HG02759 (cell line): ENCODE results near the gene OR2A42.
"Not testable (repeated sequence)": the region's sequence is repeated elsewhere in the genome, so short reads cannot be mapped to it uniquely, and the experiment has no call there.

Source experiments
- ATAC-seq: cut with Tn5 transposase; IDR thresholded peaks from one replicate; pipeline ENCODE4 v1.9.1; 2021; ENCODE audit warnings: mild to moderate bottlenecking, moderate library complexity; ENCODE audit not compliant: unreplicated experiment

The OR2A42 gene

GRCh38 chr7:144226866-144227265, 12.5 kb downstream of the OR2A42 start:
- ATAC-seq, result not testable (repeated sequence)

GRCh38 chr7:144223675-144224074, 15.7 kb downstream of the OR2A42 start:
- not testable (repeated sequence) for ATAC-seq

DNA sequence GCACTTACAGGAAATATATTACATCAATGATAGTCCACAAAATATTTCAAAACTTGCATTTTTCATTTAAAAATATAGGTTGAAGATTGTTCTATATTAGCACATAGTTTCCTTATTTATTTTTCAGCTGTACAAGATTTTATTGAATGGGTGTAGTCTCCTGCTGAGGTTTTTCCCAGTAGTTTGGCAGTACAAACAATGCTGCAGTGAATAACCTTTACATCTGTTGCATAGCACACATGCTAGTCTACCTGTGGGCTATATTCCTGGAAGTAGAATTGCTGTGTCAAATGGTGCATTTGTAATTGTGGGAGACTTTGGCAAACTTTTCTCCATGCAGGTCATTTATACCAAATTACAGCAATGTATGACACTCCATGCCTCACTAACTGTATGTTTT, 18.9 kb downstream of the OR2A42 start:
- not testable (repeated sequence) for ATAC-seq

GRCh38 chr7:144219149-144219548, 20.3 kb downstream of the OR2A42 start:
- ATAC-seq, result not testable (repeated sequence)

GRCh38 chr7:144218581-144218980, 20.8 kb downstream of the OR2A42 start:
- not testable (repeated sequence) for ATAC-seq

DNA sequence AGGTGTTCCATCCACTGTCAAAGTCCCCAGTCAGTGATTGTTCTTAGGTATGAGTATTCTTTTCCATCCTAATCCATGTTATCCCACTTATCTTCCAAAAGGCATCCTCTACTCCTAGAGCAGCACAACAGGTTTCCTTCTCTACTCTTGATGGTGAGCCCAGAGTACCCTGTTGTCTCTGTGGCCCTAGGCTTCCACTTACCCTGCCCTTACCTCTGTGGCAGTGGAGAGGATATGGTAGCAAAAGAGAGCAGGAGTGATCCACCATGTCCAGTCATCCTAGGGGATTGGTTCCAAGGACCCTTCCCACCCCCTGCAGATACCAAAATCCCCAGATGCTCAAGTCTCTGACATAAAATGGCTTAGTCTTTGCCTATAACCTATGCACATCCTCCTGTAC, 22.2 kb downstream of the OR2A42 start:
- ATAC-seq, result not testable (repeated sequence)

GRCh38 chr7:144205306-144205705, 34.1 kb downstream of the OR2A42 start:
- not testable (repeated sequence) for ATAC-seq

DNA sequence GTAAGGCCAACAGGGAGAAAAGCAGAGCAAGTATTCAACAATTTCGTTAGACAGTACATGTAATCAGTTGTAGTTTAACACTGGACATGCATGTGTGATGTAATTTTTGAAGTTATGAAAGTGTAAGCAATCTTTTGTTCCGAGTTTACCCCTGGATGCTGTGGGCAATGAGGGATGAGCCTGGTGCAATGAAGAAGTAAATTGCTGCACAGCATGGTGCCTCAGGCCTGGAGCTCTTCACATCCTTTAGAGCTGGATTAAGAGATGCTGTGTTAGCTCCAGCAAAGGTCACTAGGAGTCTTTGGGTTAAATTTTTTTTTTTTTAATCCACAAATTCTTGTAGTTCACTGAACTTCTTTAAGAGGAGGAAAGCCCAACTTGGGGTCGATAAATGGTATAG, 36.3 kb downstream of the OR2A42 start:
- ATAC-seq, result not testable (repeated sequence)

DNA sequence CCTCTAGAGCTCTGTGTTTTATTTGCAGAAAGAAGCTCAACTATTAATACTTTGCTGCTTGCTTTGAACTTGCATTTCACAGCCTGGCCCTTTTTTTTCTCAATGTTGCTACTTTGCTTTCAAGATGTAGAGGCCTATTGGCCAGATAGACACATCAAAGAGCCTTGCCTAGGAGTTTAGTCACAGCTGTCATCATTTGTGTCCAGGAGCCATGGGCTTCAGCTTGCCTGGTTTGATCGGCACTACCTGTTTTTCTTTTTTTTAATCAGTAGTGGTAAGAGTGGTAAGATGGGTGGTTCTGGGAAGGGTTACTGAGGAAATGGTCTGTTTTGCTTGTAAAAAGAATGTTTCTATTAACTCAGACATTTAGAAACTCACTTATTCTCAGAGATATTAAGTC, 37.4 kb downstream of the OR2A42 start:
- peak; percentile 13 for ATAC-seq

DNA sequence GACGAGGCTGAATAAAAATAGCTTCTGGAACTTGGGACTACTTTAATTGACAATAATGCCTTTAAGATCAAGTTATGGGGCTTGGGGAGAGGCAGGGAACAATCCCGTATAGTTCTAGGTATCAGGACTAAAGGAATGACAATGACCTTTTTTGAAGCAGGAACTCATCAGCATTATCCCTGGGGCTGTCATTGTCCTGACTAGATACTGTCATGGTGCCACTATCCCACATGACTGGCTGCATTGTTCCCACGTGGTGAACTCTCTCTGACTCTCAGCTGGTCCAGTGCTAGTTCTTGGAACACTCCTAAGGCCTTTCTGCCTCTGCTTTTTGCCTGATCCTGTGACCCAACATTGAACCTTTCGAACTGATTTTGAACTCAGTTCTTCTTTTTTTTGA, 40.5 kb downstream of the OR2A42 start:
- ATAC-seq, result not testable (repeated sequence)

DNA sequence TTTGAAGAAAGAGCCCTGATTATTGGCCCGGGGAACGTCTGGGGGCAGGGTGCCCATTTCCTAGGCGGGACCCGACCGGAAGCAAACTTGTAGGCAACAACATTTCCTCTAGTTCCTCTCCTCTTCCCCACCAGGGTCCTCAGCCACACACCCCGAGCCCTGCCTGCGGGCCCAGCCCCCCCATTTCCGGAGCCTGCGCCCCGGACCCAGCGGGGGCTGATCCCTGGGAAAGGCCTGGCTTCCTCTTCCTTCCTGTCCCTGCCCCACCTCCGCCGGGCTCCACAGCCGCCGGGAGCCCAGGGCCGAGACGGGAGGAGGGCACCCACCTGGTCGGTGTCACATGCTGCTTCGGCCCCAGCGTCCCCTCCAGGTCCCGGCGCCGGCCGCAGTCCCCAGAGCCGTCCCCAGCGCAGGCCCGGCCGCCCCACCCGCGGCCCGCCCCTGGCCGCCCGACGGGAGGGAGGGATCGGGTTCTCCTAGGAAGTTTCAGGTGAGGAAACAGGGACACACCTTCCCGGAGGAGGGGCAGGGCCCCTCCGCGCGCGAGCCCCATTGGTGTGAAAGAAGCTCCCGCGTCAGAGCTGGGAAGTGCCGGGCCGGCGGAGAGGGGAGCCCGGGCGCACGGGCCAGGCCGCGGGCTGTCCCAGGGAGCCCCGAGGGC, 44.1 kb downstream of the OR2A42 start, which contains the start of gene ARHGEF35:
Gene ARHGEF35 (minus strand): TSS at position 622 of the 661 bp plus-strand sequence. CDS start 7,450 bp downstream, outside the sequence.
- peak; percentile 74 for ATAC-seq

GRCh38 chr7:144194453-144194852, 45.0 kb downstream of the OR2A42 start:
- not testable (repeated sequence) for ATAC-seq

- not testable (repeated sequence) for ATAC-seq
These were observed 45.6 kb downstream of the OR2A42 start for GRCh38 chr7:144193782-144194181.

GRCh38 chr7:144188578-144189171, 50.7 kb downstream of the OR2A42 start:
- ATAC-seq, result not testable (repeated sequence)

DNA sequence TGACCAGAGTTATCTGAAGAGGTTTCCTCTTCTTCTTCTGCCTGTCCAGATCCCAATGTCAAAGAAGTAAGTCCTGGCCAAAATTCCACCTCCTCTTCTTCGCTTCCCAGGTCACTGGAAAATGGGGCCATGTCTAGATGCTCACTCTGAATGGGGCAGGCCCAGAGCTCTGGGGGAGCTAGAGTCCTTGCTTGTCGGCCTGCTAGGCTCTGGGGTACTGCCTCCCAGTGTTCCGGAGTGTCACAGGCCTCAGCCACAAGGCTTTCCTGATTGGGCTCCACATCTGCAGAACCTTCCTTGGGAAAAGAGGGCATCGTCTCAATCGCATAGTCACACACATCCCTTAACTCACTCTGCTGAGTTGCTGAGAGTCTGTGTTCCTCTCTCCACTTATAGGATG, 51.6 kb downstream of the OR2A42 start:
- not testable (repeated sequence) for ATAC-seq

DNA sequence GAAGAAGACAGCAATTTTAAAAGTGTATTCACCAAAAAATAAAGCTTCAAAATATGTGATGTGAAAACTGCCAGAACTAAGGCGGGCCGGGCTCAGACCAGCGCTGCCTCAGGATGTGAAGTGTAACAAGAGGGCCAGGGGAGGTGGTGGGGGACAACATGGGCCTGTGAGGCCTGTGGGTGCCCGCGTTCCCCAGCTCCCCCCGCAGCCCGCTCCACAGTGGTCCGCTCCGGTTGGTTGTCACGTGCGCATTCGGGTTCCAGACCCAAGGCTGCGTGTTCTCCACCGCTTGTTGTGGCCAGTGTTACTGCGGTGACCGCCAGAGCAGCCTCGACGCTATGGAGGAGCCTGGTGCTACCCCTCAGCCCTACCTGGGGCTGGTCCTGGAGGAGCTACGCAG, 56.2 kb downstream of the OR2A42 start, which contains the start of gene CTAGE4:
Gene CTAGE4 (plus strand): TSS at position 301 of the 400 bp plus-strand sequence. CDS start 38 bp downstream, at position 339.
- ATAC-seq, result not testable (repeated sequence)

- ATAC-seq, result peak; percentile 26
These were observed 60.3 kb downstream of the OR2A42 start for GRCh38 chr7:144179165-144179479.

GRCh38 chr7:144178380-144179164, 60.8 kb downstream of the OR2A42 start:
- ATAC-seq, result peak; percentile 99
